HPDE6-E6E7 (cell line): ENCODE data around the gene CARHSP1.
"Not testable (repeated sequence)": the region's sequence is repeated elsewhere in the genome, so short reads cannot be mapped to it uniquely, and the experiment has no call there.

Experiments used
- DNase-seq: peaks from one replicate; pipeline ENCODE4 v3.0.0; 2011; ENCODE audit warnings: missing footprints; ENCODE audit errors: extremely low spot score

Gene CARHSP1

GRCh38 chr16:8828541-8829165 is 40.2 kb downstream of the CARHSP1 start:
- peak; percentile 68 for DNase-seq

DNA sequence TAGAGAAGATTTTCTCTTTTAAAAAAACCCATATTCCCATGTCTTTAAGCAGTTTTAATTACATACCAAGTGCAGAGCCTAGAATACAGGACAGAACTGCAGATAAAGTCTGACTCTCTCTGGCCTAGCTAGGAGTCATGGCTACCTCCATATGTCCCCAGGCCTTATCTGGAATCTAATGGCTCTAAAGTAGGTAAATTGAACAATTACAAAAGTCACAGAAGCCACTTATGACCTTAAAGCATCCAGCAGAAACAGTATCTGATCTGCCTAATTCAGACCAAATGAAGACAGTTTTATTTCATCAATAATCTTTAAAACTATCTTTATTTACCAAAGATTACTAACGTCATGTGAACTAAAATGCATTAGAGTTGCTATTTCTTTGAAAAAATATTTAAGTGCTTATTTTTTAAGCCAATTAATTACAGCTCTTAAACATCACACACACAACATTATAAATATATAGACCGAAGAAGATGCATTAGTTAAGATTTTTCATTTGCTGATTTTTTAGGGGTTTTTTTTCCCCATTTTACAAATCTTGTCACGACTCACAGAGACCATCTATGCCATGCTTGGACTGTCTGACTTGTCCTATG is 42.4 kb downstream of the CARHSP1 start:
- DNase-seq = no peak

DNA sequence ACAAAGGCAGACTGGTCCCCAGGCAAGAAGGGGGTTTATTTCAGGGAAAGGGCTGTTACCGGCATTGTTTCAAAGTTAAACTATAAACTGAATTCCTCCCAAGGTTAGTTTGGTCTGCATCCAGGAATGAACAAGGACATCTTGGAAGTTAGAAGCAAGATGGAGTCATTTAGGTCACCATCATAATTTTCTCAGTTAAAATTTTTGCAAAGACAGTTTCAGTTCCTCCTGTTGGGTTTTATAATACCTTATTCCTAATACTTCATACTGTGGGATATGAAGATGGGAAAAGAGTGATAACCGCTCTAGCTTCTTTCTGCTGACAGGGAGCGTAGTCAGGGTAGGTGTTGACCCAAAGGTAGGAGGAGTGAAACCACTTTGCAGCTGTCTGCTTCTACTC is 46.4 kb downstream of the CARHSP1 start:
- DNase-seq = no peak

DNA sequence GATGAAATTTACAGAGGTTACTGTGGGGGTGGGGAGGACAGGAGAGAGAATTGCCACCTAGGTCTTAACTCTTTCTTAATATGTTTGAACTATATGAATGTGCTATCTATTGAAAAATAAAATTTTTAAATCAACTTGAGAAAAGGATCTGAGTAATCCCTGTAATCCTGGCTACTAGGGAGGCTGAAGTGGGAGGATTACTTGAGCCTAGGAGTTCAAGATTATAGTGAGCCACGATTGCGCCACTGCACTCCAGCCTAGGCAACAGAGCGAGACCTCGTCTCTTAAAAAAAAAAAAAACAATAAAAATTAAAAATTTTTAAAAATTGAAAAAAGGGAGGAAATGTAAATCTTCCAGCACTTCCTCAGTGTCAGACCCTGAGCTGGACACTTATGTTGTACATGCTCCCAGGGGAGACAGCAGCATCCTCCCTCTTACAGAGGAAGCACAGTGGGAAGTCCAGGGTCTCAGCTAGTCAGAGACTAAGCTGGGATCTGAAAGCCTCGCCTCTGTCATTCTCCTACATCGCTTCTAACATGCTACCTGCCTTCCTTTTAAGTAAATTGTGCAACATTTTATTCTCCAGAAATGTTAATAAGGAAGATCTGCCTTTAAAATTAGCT is 49.3 kb downstream of the CARHSP1 start:
- DNase-seq = no peak

DNA sequence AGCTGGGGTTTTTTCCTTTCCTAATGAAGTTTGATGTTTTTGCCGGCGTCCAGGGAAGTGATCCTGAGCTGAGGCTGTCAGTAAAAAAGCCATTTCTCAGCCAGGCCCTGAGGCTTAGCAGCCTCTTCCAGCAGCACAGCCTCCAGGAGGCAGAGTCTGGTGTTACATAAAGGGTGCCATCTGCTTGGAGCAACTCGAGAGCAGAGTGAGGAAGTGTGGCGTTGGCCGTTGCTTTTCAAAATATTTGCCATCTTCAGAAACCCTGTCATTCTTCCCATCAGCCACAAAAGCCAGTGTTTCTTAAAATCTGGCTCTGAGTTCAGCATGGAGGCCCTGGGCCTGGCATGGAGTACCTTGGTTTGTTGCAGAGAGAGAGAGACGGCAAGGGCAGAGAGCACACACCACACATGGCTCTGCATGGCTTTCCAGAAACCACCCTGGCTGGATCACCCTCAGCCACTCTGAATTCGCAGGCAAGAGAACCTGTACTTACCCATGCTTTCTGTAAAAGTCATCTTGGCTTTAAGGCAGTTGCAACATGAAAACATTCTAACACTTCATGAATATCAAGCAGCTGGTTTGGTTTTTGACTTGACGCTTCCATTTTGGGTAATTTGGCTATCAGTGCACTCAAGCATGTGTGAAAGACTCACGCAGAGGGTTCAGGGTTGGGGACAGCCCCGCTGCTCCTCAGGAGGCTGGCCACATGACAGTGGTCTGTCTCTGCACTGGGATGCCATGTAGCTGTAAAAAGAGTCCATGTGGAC is 50.1 kb downstream of the CARHSP1 start:
- no peak for DNase-seq

- DNase-seq = no peak
Observed at GRCh38 chr16:8816967-8817655, 51.7 kb downstream of the CARHSP1 start.

- no peak for DNase-seq
Observed at GRCh38 chr16:8814095-8814806, 54.6 kb downstream of the CARHSP1 start.

DNA sequence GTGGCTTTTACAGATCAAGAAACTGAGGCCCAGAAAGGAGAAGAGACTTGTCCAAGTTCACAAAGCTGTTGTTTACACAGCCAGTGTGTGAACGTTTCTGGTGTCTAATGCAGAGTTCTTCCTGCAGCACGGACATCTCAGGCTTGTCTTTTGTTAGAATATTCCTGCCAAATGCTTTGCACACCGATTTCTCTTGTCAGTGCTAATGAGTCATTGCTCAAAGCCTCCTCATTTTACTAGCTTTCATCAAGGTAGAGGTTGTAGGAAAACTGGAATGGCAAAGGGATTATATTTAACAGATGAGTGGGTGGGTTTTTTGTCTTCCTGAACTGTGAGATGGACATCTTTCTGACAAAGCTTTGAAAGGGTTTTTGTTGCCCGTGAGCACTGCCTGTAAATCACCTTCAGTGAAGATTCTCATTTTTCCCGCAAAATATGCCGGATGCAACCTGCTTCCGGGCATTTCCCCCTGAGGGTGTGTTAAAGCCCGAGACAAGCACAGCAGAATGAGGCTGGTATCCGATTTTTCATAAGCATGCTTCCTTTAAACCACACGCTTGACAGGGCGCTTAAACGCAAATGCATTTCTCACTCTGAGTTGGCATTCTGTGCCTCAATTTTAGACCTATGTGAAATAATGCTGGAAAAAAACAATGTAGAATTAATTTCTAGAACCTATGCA is 56.5 kb downstream of the CARHSP1 start:
- DNase-seq = no peak

DNA sequence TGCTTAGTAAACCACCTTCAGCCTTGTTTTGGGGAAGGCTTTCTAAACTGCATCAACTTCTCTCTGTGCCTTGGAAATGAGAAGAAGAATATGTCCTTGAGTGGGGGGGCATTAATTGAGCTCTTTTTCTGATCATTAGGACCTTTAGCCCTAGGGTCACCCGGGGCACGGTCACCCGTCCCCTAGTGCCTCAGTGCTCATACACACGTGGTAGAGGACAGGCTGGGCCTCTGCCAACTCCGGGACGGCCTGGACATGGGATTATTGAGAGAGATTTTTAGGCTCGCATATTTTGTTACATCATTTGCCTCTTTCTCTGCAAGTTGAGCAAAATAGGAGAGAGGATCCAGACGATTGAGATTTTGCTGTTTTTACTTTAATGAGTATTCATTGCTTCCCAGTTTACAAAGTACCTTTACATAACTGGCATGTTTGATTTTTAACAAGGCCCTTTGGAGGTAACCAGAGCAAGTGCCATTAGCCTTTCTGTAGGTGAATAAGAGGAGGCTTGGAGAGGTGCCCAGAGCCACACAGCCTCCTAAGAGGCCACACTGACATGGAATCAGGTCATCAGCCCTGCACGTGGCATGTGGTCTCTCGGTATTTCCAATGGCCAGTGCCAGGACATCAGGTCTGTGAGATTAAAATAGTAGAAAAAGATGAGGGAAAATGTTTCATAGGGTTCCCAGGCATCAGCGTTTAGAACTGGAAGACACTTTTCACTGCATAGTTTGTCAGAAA is 60.0 kb downstream of the CARHSP1 start:
- DNase-seq = no peak

DNA sequence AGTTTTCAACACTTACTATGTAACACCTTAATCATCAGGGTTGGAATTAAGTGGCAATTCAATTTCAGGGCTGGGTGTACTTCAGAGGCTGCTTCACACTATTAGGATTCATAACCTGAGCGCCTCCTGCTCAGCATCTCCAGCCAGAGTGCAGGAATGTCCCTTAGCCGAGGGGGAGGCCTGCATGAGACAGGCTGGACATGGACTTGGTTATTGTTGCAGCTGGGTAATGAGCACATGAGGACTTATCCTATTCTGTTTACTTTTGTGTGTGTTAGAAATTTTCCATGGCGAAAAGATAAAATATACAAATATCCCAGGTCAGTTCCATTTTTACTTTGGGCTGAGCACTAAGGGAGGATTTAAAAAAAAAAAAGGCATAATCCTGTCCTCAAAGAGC is 60.8 kb downstream of the CARHSP1 start:
- DNase-seq = no peak

DNA sequence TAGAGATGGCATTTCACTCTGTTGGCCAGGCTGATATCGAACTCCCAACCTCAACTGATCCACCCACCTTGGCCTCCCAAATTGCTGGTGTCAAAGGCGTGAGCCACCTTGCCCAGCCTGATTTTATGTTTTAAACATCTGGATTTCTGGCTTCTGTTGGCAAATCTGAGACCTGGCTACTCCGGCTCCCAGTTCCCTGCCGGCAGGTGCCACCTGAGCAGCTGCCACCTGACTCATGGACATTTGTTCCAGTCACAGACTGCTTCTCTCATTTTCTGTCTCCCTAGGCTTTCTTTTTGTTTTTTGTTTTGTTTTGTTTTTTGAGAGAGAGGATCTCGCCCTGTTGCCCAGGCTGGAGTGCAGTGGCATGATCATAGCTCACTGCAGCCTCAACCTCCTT is 61.6 kb downstream of the CARHSP1 start:
- no peak for DNase-seq

GRCh38 chr16:8806272-8806983 is 62.4 kb downstream of the CARHSP1 start:
- no peak for DNase-seq

- DNase-seq = no peak
Observed at GRCh38 chr16:8804313-8804712, 64.5 kb downstream of the CARHSP1 start.

DNA sequence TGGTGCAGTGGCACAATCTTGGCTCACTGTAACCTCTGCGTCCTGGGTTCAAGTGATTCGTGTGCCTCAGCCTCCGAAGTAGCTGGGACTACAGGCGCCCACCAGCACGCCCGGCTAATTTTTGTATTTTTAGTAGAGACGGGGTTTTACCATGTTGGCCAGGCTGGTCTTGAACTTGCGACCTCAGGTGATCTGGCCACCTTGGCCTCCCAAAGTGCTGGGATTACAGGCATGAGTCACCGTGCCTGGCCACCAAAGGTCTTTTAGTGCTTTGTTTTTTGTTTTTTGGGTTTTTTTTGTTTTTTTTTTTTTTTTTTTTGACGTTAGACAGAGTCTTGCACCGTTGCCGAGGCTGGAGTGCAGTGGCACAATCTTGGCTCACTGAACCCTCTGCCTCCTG is 65.1 kb downstream of the CARHSP1 start:
- DNase-seq = not testable (repeated sequence)
